Mesenchymal stem cell (in vitro differentiated cells and primary cell): ENCODE results near the gene FBXO21.
"Not testable (repeated sequence)": the region's sequence is repeated elsewhere in the genome, so short reads cannot be mapped to it uniquely, and the experiment has no call there.

Experiments used
- DNase-seq: peaks from one replicate; pipeline ENCODE4 v3.0.0-alpha.2; 2013
- H2AFZ ChIP-seq: one replicate; pipeline ENCODE4 v1.6.1; 2013; ENCODE audit warnings: low read depth, mild to moderate bottlenecking, control low read depth, inconsistent platforms, low read length, moderate library complexity
- H2AK5ac ChIP-seq: 2 replicates; pipeline ENCODE4 v1.6.1; 2013; ENCODE audit warnings: low read length, moderate library complexity, mild to moderate bottlenecking, inconsistent platforms; ENCODE audit not compliant: severe bottlenecking
- H2BK120ac ChIP-seq: one replicate; pipeline ENCODE4 v1.6.1; 2013; ENCODE audit warnings: low read depth, mild to moderate bottlenecking, inconsistent platforms, low read length, moderate library complexity
- H2BK12ac ChIP-seq, 2 experiments: one replicate each; pipeline ENCODE4 v1.6.1; 2013; ENCODE audit warnings: inconsistent platforms in 2 of 2, low read length in 2 of 2, mild to moderate bottlenecking in 2 of 2, moderate library complexity in 2 of 2, control low read depth in 1 of 2
- H2BK15ac ChIP-seq: one replicate; pipeline ENCODE4 v1.6.1; 2013; ENCODE audit warnings: mild to moderate bottlenecking, low read depth, inconsistent platforms; ENCODE audit not compliant: poor library complexity, severe bottlenecking
- H2BK5ac ChIP-seq: 2 replicates; pipeline ENCODE4 v1.6.1; 2013; ENCODE audit warnings: low read depth, mild to moderate bottlenecking, low read length, control low read depth, inconsistent platforms; ENCODE audit not compliant: poor library complexity, severe bottlenecking
- H3K14ac ChIP-seq, 2 experiments: one replicate each; pipeline ENCODE4 v1.6.1; 2013; ENCODE audit warnings: inconsistent platforms in 2 of 2, low read length in 2 of 2, control low read depth in 1 of 2, mild to moderate bottlenecking in 1 of 2, moderate library complexity in 1 of 2
- H3K18ac ChIP-seq, 2 experiments: one replicate each; pipeline ENCODE4 v1.6.1; 2013; ENCODE audit warnings: inconsistent platforms in 2 of 2, low read length in 2 of 2, control low read depth in 1 of 2, low read depth in 1 of 2, mild to moderate bottlenecking in 1 of 2
- H3K23ac ChIP-seq, 2 experiments: one replicate each; pipeline ENCODE4 v1.6.1; 2013; ENCODE audit warnings: inconsistent platforms in 2 of 2, low read length in 2 of 2, mild to moderate bottlenecking in 2 of 2, moderate library complexity in 2 of 2, control low read depth in 1 of 2
- H3K27ac ChIP-seq: 2 replicates; pipeline ENCODE4 v1.5.1; 2013; ENCODE audit warnings: mild to moderate bottlenecking, moderate library complexity, low read length, control low read depth, inconsistent platforms; ENCODE audit not compliant: poor library complexity, severe bottlenecking
- H3K27me3 ChIP-seq, 2 experiments: 2 replicates each; pipeline versions ENCODE4 v1.6.1 to v1.7.0; 2013; ENCODE audit warnings: low read length in 2 of 2, mild to moderate bottlenecking in 2 of 2, moderate library complexity in 2 of 2, control low read depth in 1 of 2, inconsistent platforms in 1 of 2; ENCODE audit not compliant: control insufficient read depth in 1 of 2, insufficient read depth in 1 of 2
- H3K36me3 ChIP-seq, 2 experiments: 2 replicates each; pipeline versions ENCODE4 v1.6.1 to v1.7.0; 2013; ENCODE audit warnings: low read length in 2 of 2, control low read depth in 1 of 2, inconsistent platforms in 1 of 2, low read depth in 1 of 2, mild to moderate bottlenecking in 1 of 2; ENCODE audit not compliant: insufficient read depth in 2 of 2, control insufficient read depth in 1 of 2
- H3K4ac ChIP-seq, 2 experiments: one replicate each; pipeline ENCODE4 v1.6.1; 2013; ENCODE audit warnings: inconsistent platforms in 2 of 2, low read length in 2 of 2, mild to moderate bottlenecking in 2 of 2, moderate library complexity in 2 of 2, control low read depth in 1 of 2, low read depth in 1 of 2
- H3K4me1 ChIP-seq: 2 replicates; pipeline ENCODE4 v1.6.1; 2013; ENCODE audit warnings: low read depth, low read length, control low read depth; ENCODE audit not compliant: control insufficient read depth, insufficient read depth
- H3K4me2 ChIP-seq: 2 replicates; pipeline ENCODE4 v1.6.1; 2013; ENCODE audit warnings: low read length, mild to moderate bottlenecking, inconsistent platforms; ENCODE audit not compliant: poor library complexity, severe bottlenecking
- H3K4me3 ChIP-seq, 2 experiments: 2 replicates each; pipeline versions ENCODE4 v1.5.1 to v1.7.0; 2013; ENCODE audit warnings: low read length in 2 of 2, mild to moderate bottlenecking in 2 of 2, control low read depth in 1 of 2, low read depth in 1 of 2; ENCODE audit not compliant: insufficient read depth in 1 of 2
- H3K79me1 ChIP-seq: replicated peaks from 2 replicates; pipeline ENCODE4 v1.6.1; 2013; ENCODE audit warnings: mild to moderate bottlenecking, control low read depth, low read length, inconsistent platforms; ENCODE audit not compliant: poor library complexity, severe bottlenecking
- H3K9ac ChIP-seq: 2 replicates; pipeline ENCODE4 v1.7.0; 2013; ENCODE audit warnings: mild to moderate bottlenecking, low read length, moderate library complexity
- H3K9me3 ChIP-seq: 2 replicates; pipeline ENCODE4 v1.7.0; 2013; ENCODE audit warnings: mild to moderate bottlenecking, low read length; ENCODE audit not compliant: control insufficient read depth
- H4K8ac ChIP-seq: one replicate; pipeline ENCODE4 v1.6.1; 2013; ENCODE audit warnings: inconsistent platforms, mild to moderate bottlenecking, low read length, moderate library complexity
- H4K91ac ChIP-seq: one replicate; pipeline ENCODE4 v1.6.1; 2013; ENCODE audit warnings: mild to moderate bottlenecking, low read length, inconsistent platforms
- WGBS: methylation state at CpG from one replicate; pipeline ENCODE4 v1.1.7; 2013; ENCODE audit warnings: mixed read lengths; 5-methylcytosine and 5-hydroxymethylcytosine counted together

The FBXO21 gene

GRCh38 chr12:117095191-117095590, 95.1 kb downstream of the FBXO21 start:
- not testable (repeated sequence) for H3K9me3 ChIP-seq, DNase-seq, H3K9ac ChIP-seq

GRCh38 chr12:117093918-117094630, 96.2 kb downstream of the FBXO21 start:
- Histone ChIP-seq H3K4me1 (peaks cover 15% of the 10 kb centered on the region), H3K14ac (no peak overlapping the region), H2BK15ac (no peak overlapping the region), H3K27ac (no peak overlapping the region), H3K79me1 (no peaks in the 10 kb centered on the region), H2BK12ac (no peak overlapping the region), H3K9me3 (peaks cover 11% of the 10 kb centered on the region), H3K23ac (no peak overlapping the region), H2BK120ac (no peak overlapping the region), H3K4me3 (no peak overlapping the region), H3K18ac (no peak overlapping the region), H3K4me2 (no peak overlapping the region), H3K9ac (no peak overlapping the region), H2BK5ac (no peak overlapping the region), H3K27me3 (peaks cover 45 to 73% of the 10 kb centered on the region in 2 experiments), H3K36me3 (no peaks in the 10 kb centered on the region), H2AK5ac (no peak overlapping the region), H2AFZ (no peak overlapping the region), H3K4ac (no peak overlapping the region), H4K8ac (no peak overlapping the region), H4K91ac (no peak overlapping the region)
- no peak for DNase-seq
- 81% methylated on average over 18 of the region's 18 CpGs for WGBS

More at GRCh38 chr12:117095191-117095590, 95.1 kb downstream of the FBXO21 start:
- H2AK5ac ChIP-seq, H3K79me1 ChIP-seq, H4K91ac ChIP-seq, H2BK12ac ChIP-seq, H3K27ac ChIP-seq, H4K8ac ChIP-seq, H3K36me3 ChIP-seq, H3K4me3 ChIP-seq, H3K23ac ChIP-seq, H2BK15ac ChIP-seq, H3K14ac ChIP-seq, H3K4ac ChIP-seq, H2BK120ac ChIP-seq, H3K18ac ChIP-seq, H2BK5ac ChIP-seq, H3K4me2 ChIP-seq, H2AFZ ChIP-seq: not testable (repeated sequence)
- peaks cover 19% of the 10 kb centered on the region for H3K4me1 ChIP-seq
- H3K27me3 ChIP-seq: peaks cover 54 to 80% of the 10 kb centered on the region in 2 experiments
- 94% methylated on average over 10 of the region's 10 CpGs for WGBS

DNA sequence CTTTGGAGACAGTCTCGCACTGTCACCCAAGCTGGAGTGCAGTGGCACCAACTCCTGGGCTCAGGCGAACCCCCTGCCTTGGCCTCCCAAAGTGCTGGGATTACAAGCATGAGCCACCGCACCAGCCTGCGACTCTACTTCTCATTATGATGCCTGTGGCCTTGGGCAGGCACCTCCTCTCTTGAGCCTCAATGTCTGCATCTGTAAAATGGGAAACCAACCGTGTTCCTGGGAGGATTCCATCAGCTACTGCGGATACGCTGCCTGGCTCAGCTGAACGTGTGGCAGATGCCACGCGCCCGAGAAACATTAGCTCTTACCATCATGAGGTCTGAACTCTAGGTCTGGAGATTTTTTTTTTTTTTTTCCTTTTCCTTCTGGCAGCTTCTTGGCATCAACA, 96.8 kb downstream of the FBXO21 start:
- no peak overlapping the region for H4K91ac ChIP-seq
- no peak overlapping the region for H4K8ac ChIP-seq
- no peak overlapping the region for H2BK120ac ChIP-seq
- no peaks in the 10 kb centered on the region for H3K36me3 ChIP-seq
- H3K4ac ChIP-seq: no peak overlapping the region
- H2AK5ac ChIP-seq: no peak overlapping the region
- H3K18ac ChIP-seq: no peak overlapping the region
- H3K14ac ChIP-seq: no peak overlapping the region
- H3K23ac ChIP-seq: no peak overlapping the region
- H2BK12ac ChIP-seq: no peak overlapping the region
- H2BK5ac ChIP-seq: no peak overlapping the region
- peaks cover 8% of the 10 kb centered on the region for H3K4me1 ChIP-seq
- H3K4me2 ChIP-seq: no peak overlapping the region
- peaks cover 15% of the 10 kb centered on the region for H3K9me3 ChIP-seq
- H2BK15ac ChIP-seq: no peak overlapping the region
- no peak overlapping the region for H2AFZ ChIP-seq
- WGBS: 89% methylated on average over 10 of the region's 11 CpGs
- no peak overlapping the region for H3K4me3 ChIP-seq
- no peak overlapping the region for H3K9ac ChIP-seq
- H3K27me3 ChIP-seq: peaks cover 42 to 67% of the 10 kb centered on the region in 2 experiments
- no peak overlapping the region for H3K27ac ChIP-seq
- H3K79me1 ChIP-seq: no peaks in the 10 kb centered on the region
- DNase-seq: no peak

DNA sequence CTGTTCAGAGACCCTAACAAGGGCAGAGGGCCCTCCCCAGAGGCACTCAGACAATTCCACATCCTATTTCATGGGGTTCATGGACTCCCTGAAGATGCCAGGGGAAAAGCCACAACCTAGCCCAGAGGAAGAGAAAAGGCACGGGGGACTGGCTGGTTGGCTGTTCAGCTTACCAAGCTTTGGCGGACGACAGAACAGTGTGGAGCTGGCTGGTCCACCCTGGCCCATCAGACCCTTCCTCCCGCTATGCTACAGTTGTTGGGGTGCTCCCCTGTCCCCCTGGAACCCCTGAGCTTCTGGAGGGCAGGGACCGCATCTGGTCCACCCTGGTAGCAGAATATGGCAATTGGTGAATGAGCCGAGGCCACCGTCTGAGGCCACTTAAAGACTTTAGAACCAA, 97.4 kb downstream of the FBXO21 start:
- 90% methylated on average over 7 of the region's 7 CpGs for WGBS
- no peak overlapping the region for H2BK120ac ChIP-seq
- no peak overlapping the region for H3K14ac ChIP-seq
- no peak overlapping the region for H3K4me2 ChIP-seq
- H2BK15ac ChIP-seq: no peak overlapping the region
- no peak overlapping the region for H2AK5ac ChIP-seq
- H3K4ac ChIP-seq: no peak overlapping the region
- H3K79me1 ChIP-seq: no peaks in the 10 kb centered on the region
- peaks cover 15% of the 10 kb centered on the region for H3K9me3 ChIP-seq
- no peaks in the 10 kb centered on the region for H3K36me3 ChIP-seq
- no peak overlapping the region for H3K4me3 ChIP-seq
- no peak overlapping the region for H4K91ac ChIP-seq
- H3K27me3 ChIP-seq: peaks cover 36 to 61% of the 10 kb centered on the region in 2 experiments
- H4K8ac ChIP-seq: no peak overlapping the region
- no peak overlapping the region for H3K9ac ChIP-seq
- H3K27ac ChIP-seq: no peak overlapping the region
- H2BK12ac ChIP-seq: no peak overlapping the region
- H3K23ac ChIP-seq: no peak overlapping the region
- no peak for DNase-seq
- H2BK5ac ChIP-seq: no peak overlapping the region
- H3K4me1 ChIP-seq: peaks cover 6% of the 10 kb centered on the region
- no peak overlapping the region for H2AFZ ChIP-seq
- no peak overlapping the region for H3K18ac ChIP-seq
